PC-9 (cell line): ENCODE data around the gene RPS25.

Source experiments
- EZH2 ChIP-seq: fragments of 200-600 bp; sonication (generic); IDR thresholded peaks from 2 replicates; pipeline ENCODE4 v1.8.0; 2017; ENCODE audit warnings: antibody characterized with exemption, low read depth
- TF ChIP-seq, protein P1 (sequence below): fragments of 200-600 bp; sonication (generic); conservative IDR thresholded peaks from 2 replicates; pipeline ENCODE4 v1.6.1; 2017; ENCODE audit warnings: mixed run types, antibody characterized with exemption, mild to moderate bottlenecking, moderate library complexity

DNA sequence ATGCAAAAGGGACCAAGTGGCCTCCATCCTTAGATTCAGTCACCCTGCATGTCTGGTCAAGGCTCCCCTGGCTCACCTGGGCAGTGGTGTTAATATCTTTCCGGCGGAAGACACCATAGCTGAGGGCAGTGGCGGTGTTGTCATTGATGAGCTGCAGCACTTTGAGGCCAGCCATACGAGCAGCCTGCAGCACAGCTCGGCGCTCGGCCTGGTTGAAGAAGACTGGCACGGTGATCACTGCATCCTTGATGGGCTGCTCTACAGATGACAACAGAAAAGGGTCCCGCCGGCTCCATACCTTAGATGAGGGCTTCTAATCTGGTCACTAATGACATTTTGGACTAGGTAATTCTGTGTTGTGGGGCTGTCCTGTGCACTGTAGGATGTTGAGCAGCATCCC, 36.3 kb upstream of the RPS25 start:
- TF ChIP-seq, protein P1, sequence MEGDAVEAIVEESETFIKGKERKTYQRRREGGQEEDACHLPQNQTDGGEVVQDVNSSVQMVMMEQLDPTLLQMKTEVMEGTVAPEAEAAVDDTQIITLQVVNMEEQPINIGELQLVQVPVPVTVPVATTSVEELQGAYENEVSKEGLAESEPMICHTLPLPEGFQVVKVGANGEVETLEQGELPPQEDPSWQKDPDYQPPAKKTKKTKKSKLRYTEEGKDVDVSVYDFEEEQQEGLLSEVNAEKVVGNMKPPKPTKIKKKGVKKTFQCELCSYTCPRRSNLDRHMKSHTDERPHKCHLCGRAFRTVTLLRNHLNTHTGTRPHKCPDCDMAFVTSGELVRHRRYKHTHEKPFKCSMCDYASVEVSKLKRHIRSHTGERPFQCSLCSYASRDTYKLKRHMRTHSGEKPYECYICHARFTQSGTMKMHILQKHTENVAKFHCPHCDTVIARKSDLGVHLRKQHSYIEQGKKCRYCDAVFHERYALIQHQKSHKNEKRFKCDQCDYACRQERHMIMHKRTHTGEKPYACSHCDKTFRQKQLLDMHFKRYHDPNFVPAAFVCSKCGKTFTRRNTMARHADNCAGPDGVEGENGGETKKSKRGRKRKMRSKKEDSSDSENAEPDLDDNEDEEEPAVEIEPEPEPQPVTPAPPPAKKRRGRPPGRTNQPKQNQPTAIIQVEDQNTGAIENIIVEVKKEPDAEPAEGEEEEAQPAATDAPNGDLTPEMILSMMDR, result no peak
- TF ChIP-seq EZH2, result no peak
